Left renal cortex interstitium (tissue), 4 donors: Measurements from ENCODE around the gene RCN2. TPM values are rescaled to one million over a fixed set of nuclear protein-coding genes. Genes with fewer than 3 reads are reported as not detected.

ENCODE experiments used
- DNase-seq, 4 donors: peaks; one replicate each; pipeline ENCODE4 v3.0.0-alpha.2; 2013; ENCODE audit warnings: low read depth in 4 of 4, low spot score in 2 of 4, missing footprints in 1 of 4
- polyA plus RNA-seq, 4 donors: library from polyadenylated mRNA; unstranded; fragments of 120-200 nt; gene quantifications; one replicate each; pipeline ENCODE4 v1.2.1, GENCODE V29; 2013; ENCODE audit not compliant: insufficient read length in 4 of 4

The RCN2 gene
- polyA plus RNA-seq, 4 donors, result 199 to 244 (median 233) TPM

- DNase-seq, result no peak
Measured at GRCh38 chr15:76991741-76992645, 60.4 kb downstream of the RCN2 start.

GRCh38 chr15:76993114-76993725, 61.7 kb downstream of the RCN2 start:
- no peak for DNase-seq

GRCh38 chr15:76994001-76994400, 62.5 kb downstream of the RCN2 start:
- DNase-seq, result no peak

- no peak for DNase-seq
Measured at GRCh38 chr15:76994496-76994895, 62.9 kb downstream of the RCN2 start.

GRCh38 chr15:76994971-76995945, 63.7 kb downstream of the RCN2 start, which contains the start of gene PSTPIP1:
PSTPIP1 (plus strand) TSS chr15:76995126; CDS start chr15:76995574, 448 bp downstream.
- no peak for DNase-seq

GRCh38 chr15:76996076-76996525, 64.6 kb downstream of the RCN2 start:
- no peak for DNase-seq

GRCh38 chr15:76996526-76997401, 65.2 kb downstream of the RCN2 start:
- DNase-seq, result no peak

- no peak for DNase-seq
Measured at GRCh38 chr15:76998663-76999285, 67.2 kb downstream of the RCN2 start.

GRCh38 chr15:76999996-77000395, 68.4 kb downstream of the RCN2 start:
- no peak for DNase-seq

GRCh38 chr15:77001351-77001750, 69.8 kb downstream of the RCN2 start:
- no peak for DNase-seq

GRCh38 chr15:77001966-77002365, 70.4 kb downstream of the RCN2 start:
- no peak for DNase-seq

GRCh38 chr15:77002436-77002835, 70.9 kb downstream of the RCN2 start:
- DNase-seq, result no peak

GRCh38 chr15:77002954-77003912, 71.7 kb downstream of the RCN2 start:
- DNase-seq, result no peak

Other genes starting within 250 kb of the RCN2 start
- gene SCAPER, start 26.4 kb upstream of the RCN2 start, polyA plus RNA-seq, result 10 to 100 TPM; 19.7 to 26.0 (median 22.9) TPM
- gene PSTPIP1, start 63.4 kb downstream of the RCN2 start, polyA plus RNA-seq, result 1 to 10 TPM in 3 of 4 donors, under 1 TPM in 1; 0.59 to 2.4 (median 1.3) TPM
- 100 to 1,000 TPM; 391 to 515 (median 455) TPM for gene TSPAN3, start 139.4 kb downstream of the RCN2 start, polyA plus RNA-seq